GM19043 (cell line): ENCODE results near the gene CFAP299.
A peak's percentile ranks its signal among the peaks of the same experiment; 100 is the strongest.
"Not testable (repeated sequence)": the region's sequence is repeated elsewhere in the genome, so short reads cannot be mapped to it uniquely, and the experiment has no call there.

Experiments
- ATAC-seq: cut with Tn5 transposase; IDR thresholded peaks from one replicate; pipeline ENCODE4 v1.9.1; 2021; ENCODE audit warnings: low read depth; ENCODE audit not compliant: unreplicated experiment

Gene CFAP299

DNA sequence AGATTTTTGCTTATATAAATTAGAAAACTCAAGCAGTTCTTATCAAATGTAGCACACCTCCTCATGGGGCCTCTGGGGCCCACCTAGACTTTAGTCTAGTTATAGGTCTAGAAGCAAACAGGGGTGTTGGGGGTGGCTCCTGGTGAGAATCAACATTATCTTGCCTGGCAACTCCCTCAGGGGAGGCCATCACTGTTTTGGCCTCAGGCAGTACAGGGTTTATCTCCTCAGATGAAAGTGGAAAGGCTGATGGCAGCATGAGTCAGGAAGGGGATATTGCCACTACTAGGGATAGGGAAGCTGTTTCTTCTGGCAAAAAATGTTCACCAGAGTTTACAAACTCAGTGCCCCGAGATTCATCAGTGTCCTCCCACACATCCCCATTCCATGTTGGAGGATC lies 462.6 kb downstream of the CFAP299 start:
- no peak for ATAC-seq

GRCh38 chr4:80800719-80801118 lies 465.2 kb downstream of the CFAP299 start:
- not testable (repeated sequence) for ATAC-seq

DNA sequence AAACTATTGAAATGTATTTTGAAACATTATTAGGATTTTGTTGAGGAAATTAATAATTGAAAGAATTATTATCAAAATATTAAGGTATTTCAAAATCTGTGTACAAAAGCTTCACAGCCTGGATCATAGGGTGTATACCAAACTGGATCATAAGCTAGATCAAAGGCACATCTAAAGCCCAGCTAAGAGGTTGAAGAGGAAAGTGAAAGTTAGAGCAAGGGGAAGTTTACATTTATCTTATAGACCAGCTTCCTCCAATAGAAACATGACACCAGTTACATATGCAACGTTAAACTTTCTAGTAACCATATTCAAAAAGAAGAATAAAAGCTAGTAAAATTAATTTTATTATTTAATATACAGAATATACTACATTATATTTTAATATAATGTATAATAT lies 467.8 kb downstream of the CFAP299 start:
- no peak for ATAC-seq

- ATAC-seq, result no peak
Measured at GRCh38 chr4:80806472-80806871, 470.9 kb downstream of the CFAP299 start.

- ATAC-seq, result no peak
Measured at GRCh38 chr4:80809039-80809729, 473.7 kb downstream of the CFAP299 start.

GRCh38 chr4:80811406-80811805 lies 475.9 kb downstream of the CFAP299 start:
- ATAC-seq, result no peak

DNA sequence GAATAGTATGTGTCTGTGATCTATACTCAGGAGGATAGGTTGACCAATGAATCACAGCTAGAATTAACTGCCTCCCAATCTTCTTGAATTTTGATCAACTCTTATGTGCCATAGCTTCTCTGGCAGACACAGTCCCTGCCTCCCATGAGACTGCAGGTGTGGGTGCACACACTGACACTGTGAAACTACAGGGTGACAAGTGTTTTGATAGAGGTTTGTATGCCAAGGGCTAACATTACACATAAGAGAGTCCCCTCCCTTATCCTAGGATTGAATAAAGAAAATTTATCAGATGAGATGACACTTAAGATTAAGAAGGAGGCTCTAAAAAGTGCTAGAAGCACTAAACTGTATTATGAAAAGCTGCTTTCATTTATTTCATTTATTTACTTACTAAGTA lies 476.6 kb downstream of the CFAP299 start:
- ATAC-seq, result no peak

- ATAC-seq, result no peak
Measured at GRCh38 chr4:80814266-80814665, 478.7 kb downstream of the CFAP299 start.

DNA sequence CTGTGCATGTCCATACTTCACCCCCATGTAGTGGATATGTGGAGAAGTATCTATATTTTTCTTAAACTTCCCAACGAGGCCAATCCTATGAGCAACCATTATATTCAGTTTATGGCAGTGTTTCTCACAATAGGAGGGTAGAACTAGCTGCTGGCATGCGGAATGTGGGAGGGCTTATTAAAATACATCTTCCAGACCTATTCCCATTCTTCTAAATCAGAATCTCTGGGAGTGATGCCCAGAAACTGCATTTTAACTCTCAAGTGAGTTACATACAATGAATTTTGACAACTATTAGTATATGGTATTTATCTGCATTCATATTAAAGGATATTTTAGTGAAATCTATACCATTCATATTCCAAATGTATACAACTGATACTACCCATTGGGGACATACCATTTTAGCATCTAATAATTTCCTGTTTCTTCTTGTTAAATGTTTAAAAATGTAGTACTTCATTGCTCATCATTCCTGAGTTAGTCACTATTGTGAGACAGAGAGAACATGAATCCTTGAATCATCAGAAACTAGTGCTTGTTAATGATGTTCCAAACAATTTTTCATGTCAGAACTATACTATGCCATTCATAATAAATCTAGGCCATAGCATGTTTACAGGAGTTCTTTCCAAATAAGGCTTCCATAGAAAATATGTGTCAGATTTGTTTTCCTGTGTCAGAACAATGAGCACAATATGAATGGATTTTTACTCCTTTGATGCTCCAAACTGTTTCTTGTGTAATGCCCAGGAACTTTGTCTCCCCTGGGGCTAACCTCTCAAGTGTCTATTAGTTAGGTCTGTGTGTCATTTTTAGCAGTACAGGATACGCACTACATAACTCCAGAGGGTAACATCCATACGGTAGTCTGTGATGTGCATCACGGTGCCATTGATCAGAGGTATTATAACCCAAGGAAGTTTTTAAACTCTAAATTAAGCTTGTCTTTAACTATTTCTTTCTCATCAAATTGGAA lies 496.1 kb downstream of the CFAP299 start:
- no peak for ATAC-seq

- no peak for ATAC-seq
Measured at GRCh38 chr4:80839281-80839680, 503.8 kb downstream of the CFAP299 start.

- no peak for ATAC-seq
Measured at GRCh38 chr4:80839792-80840191, 504.3 kb downstream of the CFAP299 start.

DNA sequence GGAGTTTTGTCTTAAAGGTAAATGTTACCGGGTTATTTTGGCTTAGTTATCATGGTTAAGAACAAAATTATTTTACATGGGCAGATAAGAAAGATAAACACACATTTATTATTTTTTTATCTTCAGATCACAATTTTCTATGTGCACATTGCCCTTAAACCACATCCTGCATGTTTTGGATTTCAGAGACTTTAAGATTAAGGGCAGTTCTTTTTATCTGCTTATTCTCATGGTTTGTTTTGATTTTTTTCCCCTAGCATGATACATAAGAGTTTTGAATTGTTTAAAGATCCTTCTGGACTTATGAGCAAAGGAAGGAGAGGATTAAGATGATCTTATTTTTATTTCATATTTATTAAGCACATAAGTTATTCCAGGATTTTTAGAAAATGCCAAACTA lies 504.9 kb downstream of the CFAP299 start:
- no peak for ATAC-seq

DNA sequence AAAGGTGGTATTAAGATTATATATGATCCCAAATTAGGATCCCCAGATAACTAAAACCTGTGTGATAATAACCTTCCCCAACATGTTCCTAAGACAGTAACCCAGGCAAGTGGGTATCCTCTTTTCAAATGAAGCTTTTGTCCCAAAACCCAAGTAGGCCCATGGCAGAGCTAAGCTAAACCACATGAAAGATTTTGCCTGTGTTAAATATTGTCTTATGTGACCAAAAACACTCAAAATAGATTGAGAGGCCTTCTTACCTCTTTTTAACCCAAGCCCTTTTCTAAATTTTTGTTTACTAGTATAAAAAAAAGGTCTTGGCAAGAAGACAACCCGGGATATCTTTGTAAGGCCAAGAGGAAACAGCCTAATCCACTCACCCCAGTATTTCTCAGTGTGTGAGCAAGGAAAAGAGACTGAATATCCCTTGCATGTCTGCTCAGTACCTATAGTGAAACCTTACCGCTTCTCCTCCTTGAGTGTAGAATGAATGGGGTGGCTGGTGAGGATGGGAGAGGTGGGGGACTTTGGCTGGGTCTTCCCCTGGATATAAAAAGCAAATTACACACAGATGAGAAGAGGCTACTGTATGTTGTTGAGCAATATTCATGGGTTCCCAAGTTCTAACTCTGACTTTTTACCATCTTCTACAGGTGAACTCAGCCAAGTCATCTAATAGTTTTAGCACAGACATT lies 506.2 kb downstream of the CFAP299 start:
- ATAC-seq, result no peak

DNA sequence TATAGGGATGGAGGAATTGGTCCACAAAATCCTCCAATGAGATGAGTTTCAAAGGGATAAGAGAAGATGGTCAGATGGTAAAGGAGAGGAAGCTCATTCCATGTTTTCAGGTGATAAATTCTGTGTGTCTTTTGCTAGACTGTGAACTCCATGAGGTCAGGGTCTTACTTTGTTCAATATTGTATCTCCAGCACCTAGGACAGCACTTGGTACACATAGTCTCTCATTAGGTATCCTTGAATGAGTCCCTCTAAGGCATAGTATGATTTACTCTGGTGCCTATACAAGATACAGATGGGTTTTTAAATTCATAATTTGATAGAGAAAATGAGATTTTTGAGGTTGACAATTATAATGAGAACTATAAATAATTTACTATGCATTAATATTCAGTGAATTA lies 510.7 kb downstream of the CFAP299 start:
- no peak for ATAC-seq

DNA sequence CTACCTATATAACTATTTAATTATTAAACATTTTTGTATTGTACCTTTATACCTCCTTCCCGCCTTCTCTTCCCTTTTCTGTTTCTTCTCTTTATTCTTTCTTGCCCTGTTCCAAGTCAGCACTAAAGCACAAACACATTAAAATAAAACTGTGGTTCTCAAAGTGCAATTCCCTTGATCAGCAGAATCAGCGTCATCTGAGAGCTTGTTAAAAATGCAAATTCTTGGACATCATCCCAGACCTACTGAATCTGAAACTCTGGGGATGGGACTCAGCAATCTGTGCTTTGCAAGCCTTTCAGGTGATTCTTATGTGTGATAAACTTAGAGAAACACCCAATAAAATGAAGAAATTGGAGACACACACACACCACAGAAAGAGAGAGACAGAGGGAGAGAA lies 516.5 kb downstream of the CFAP299 start:
- ATAC-seq, result no peak

DNA sequence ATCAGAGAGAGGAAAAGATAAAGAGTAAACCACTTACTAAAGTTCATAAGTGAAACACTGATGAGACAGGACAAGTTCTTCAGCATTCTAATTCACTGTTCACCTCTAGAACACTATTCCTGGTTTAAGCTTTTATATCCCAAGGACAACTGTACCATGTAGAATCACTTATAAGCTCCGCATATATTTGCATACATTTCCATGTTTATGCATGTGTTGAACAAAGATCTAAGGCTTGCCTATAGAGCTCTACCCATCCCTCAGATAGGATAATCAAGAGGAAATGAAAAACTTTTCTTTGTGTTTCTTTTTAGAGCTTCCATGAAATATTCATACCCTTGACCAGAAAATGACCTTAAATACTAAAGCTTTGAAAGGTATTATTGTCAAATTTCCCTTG lies 538.0 kb downstream of the CFAP299 start:
- no peak for ATAC-seq

DNA sequence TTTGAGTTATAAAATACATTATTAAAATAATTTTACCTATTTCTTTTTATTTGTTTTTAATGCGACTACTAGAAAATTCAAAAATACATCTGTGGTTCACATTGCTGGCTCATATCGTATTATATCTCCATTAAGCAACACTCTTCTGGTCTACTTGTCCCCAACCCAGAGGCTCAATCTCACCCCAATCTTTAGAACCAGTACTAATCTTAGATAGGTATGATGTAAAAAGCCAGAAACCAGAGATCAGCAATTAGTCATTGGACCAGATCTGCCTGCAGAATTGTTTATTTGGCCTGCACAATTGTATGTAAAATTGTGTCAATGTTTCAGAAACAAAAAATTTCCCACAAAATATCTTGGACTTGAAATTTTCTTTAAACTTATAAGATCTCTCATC lies 539.4 kb downstream of the CFAP299 start:
- no peak for ATAC-seq

GRCh38 chr4:80875642-80876041 lies 540.1 kb downstream of the CFAP299 start:
- peak; percentile 89 for ATAC-seq

DNA sequence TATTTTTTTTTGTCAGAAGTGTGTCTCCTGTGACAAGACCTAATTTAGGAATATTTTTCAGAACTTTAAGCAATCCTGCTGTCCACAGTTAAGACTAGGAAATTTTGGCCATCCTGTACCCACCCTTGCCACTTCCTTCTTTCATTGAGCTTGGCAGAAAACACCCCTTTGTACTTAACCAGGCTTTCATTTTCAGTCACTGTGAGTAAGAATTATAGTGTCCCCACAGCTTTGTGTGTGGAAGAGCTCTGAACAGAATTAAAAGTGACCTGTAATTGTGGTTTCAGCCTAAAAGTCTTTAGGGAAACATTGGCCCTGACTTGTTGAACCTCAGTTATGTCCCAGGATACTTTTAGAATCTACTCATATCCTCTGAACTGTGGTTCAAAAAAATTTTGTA lies 541.3 kb downstream of the CFAP299 start:
- peak; percentile 60 for ATAC-seq

DNA sequence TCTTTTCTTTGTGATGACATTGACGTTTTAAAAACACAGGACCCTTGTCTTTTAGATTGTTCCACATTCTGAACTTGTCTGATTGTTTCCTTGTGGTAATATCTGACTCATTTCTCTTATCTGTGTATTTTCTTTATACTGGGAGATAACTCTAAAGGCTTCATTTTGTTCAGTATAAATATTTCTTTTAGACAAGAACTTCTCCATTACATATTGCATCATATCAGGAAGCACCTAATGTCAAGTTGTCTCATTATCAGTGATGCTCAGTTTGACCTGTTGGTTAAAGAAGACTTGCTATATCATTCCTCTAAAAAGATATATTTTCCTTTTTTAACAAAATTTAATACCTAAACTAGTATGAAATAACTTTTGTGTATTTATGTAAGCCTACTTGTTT lies 542.7 kb downstream of the CFAP299 start:
- no peak for ATAC-seq
